Urinary bladder (tissue), 4 donors: ENCODE measurements around the gene TRIM28. TPM values are rescaled to one million over a fixed set of nuclear protein-coding genes. Genes with fewer than 3 reads are reported as not detected.

Source experiments
- DNase-seq: peaks from one replicate; pipeline ENCODE4 v3.0.0-alpha.2; 2015; ENCODE audit errors: extremely low spot score
- H3K27ac ChIP-seq: one replicate; pipeline ENCODE4 v1.5.1; 2013; ENCODE audit warnings: low read depth, mild to moderate bottlenecking, moderate library complexity
- H3K36me3 ChIP-seq: one replicate; pipeline ENCODE4 v1.6.1; 2013; ENCODE audit warnings: mild to moderate bottlenecking, moderate library complexity; ENCODE audit not compliant: insufficient read depth
- H3K4me1 ChIP-seq: one replicate; pipeline ENCODE4 v1.6.1; 2013; ENCODE audit warnings: mild to moderate bottlenecking, moderate library complexity; ENCODE audit not compliant: insufficient read depth
- H3K4me3 ChIP-seq: one replicate; pipeline ENCODE4 v1.5.1; 2013; ENCODE audit warnings: low read depth, low read length
- WGBS: extraction: QIAGEN DNeasy Blood & Tissue Kit; methylation state at CpG from one replicate; pipeline ENCODE4 v1.1.7; 2013; 5-methylcytosine and 5-hydroxymethylcytosine counted together
- polyA plus RNA-seq: library from polyadenylated mRNA; stranded (reverse); fragments of 200-250 nt; gene quantifications from one replicate; pipeline ENCODE4 v1.2.3, GENCODE V29; 2013
- total RNA-seq: library from RNA; depleted of rRNA; stranded (reverse); fragments of >200 nt; gene quantifications from one replicate; pipeline ENCODE4 v1.2.3, GENCODE V29; 2014
- donor health status: healthy with polysubstance abuse.
- donor health status: healthy.

TRIM28 gene
- total and polyA plus RNA-seq, 2 donors, result 177 to 282 TPM

GRCh38 chr19:58549664-58550361, 5.9 kb downstream of the TRIM28 start:
- peaks cover 5% of the 10 kb centered on the region for H3K4me1 ChIP-seq
- no peak overlapping the region for H3K4me3 ChIP-seq
- 90% methylated on average over 11 of the region's 11 CpGs for WGBS
- no peak overlapping the region for H3K27ac ChIP-seq
- H3K36me3 ChIP-seq, result peaks cover 6% of the 10 kb centered on the region
- no peak for DNase-seq

- H3K4me1 ChIP-seq, result peaks cover 4% of the 10 kb centered on the region
- WGBS, result 84% methylated on average over 13 of the region's 13 CpGs
- no peak for DNase-seq
- peaks cover 6% of the 10 kb centered on the region for H3K36me3 ChIP-seq
- H3K27ac ChIP-seq, result no peak overlapping the region
- no peak overlapping the region for H3K4me3 ChIP-seq
Measured at GRCh38 chr19:58550362-58551122, 6.7 kb downstream of the TRIM28 start.

GRCh38 chr19:58551123-58551497, 7.2 kb downstream of the TRIM28 start:
- Histone ChIP-seq H3K4me1 (no peaks in the 10 kb centered on the region), H3K4me3 (no peak overlapping the region), H3K27ac (no peak overlapping the region), H3K36me3 (peaks cover 6% of the 10 kb centered on the region)
- no peak for DNase-seq
- WGBS, result 38% methylated on average over 1 of the region's 1 CpG

- Histone ChIP-seq H3K27ac (no peak overlapping the region), H3K36me3 (peaks cover 6% of the 10 kb centered on the region), H3K4me1 (no peaks in the 10 kb centered on the region), H3K4me3 (no peak overlapping the region)
- no peak for DNase-seq
- WGBS, result 92% methylated on average over 18 of the region's 18 CpGs
Measured at GRCh38 chr19:58551577-58552471, 8.0 kb downstream of the TRIM28 start.

- peaks cover 6% of the 10 kb centered on the region for H3K36me3 ChIP-seq
- WGBS, result 89% methylated on average over 2 of the region's 2 CpGs
- H3K4me3 ChIP-seq, result no peak overlapping the region
- no peaks in the 10 kb centered on the region for H3K4me1 ChIP-seq
- no peak for DNase-seq
- no peak overlapping the region for H3K27ac ChIP-seq
Measured at GRCh38 chr19:58552655-58553054, 8.8 kb downstream of the TRIM28 start.

- DNase-seq, result no peak
Measured at GRCh38 chr19:58553799-58554493, 10.1 kb downstream of the TRIM28 start.

GRCh38 chr19:58554494-58555368, 10.9 kb downstream of the TRIM28 start, which contains the start of gene CHMP2A:
Gene CHMP2A, minus strand, starts transcription at chr19:58555105. Its CDS starts 893 bp downstream, at chr19:58554212.
- no peaks in the 10 kb centered on the region for H3K4me1 ChIP-seq
- H3K36me3 ChIP-seq, result no peaks in the 10 kb centered on the region
- under 1% methylated on average over 69 of the region's 69 CpGs for WGBS
- H3K4me3 ChIP-seq, result peak within 1 kb of the TSS; percentile 48
- peak within 1 kb of the TSS; percentile 88 for H3K27ac ChIP-seq
- peak; percentile 91 for DNase-seq

More at GRCh38 chr19:58553799-58554493, 10.1 kb downstream of the TRIM28 start:
- 33% methylated on average over 18 of the region's 18 CpGs for WGBS
- Histone ChIP-seq H3K4me3 (peak overlapping the region; percentile 48), H3K4me1 (no peaks in the 10 kb centered on the region), H3K36me3 (peaks cover 2% of the 10 kb centered on the region), H3K27ac (peak overlapping the region; percentile 11)

GRCh38 chr19:58555369-58555885, 11.6 kb downstream of the TRIM28 start:
- Histone ChIP-seq H3K27ac (peak overlapping the region; percentile 72), H3K4me1 (no peaks in the 10 kb centered on the region), H3K36me3 (no peaks in the 10 kb centered on the region), H3K4me3 (peak overlapping the region; percentile 3)
- DNase-seq, result no peak
- WGBS, result 47% methylated on average over 4 of the region's 4 CpGs

GRCh38 chr19:58555920-58556621, 12.2 kb downstream of the TRIM28 start:
- H3K4me3 ChIP-seq, result no peak overlapping the region
- DNase-seq, result no peak
- no peaks in the 10 kb centered on the region for H3K36me3 ChIP-seq
- no peaks in the 10 kb centered on the region for H3K4me1 ChIP-seq
- no peak overlapping the region for H3K27ac ChIP-seq
- 82% methylated on average over 16 of the region's 16 CpGs for WGBS

- H3K4me1 ChIP-seq, result no peaks in the 10 kb centered on the region
- DNase-seq, result no peak
- WGBS, result 63% methylated on average over 10 of the region's 10 CpGs
- no peaks in the 10 kb centered on the region for H3K36me3 ChIP-seq
- no peak overlapping the region for H3K4me3 ChIP-seq
- no peak overlapping the region for H3K27ac ChIP-seq
Measured at GRCh38 chr19:58556622-58557220, 12.9 kb downstream of the TRIM28 start.

- WGBS, result 34% methylated on average over 12 of the region's 12 CpGs
- Histone ChIP-seq H3K4me3 (peak overlapping the region; percentile 71), H3K27ac (peak overlapping the region; percentile 93), H3K36me3 (no peaks in the 10 kb centered on the region), H3K4me1 (no peaks in the 10 kb centered on the region)
- DNase-seq, result no peak
Measured at GRCh38 chr19:58557221-58558065, 13.6 kb downstream of the TRIM28 start.
